Thymus (tissue), 11 donors: ENCODE results near the gene CD8B2. TPM values are rescaled to one million over a fixed set of nuclear protein-coding genes. Genes with fewer than 3 reads are reported as not detected.
"Not testable (repeated sequence)": the region's sequence is repeated elsewhere in the genome, so short reads cannot be mapped to it uniquely, and the experiment has no call there.

Experiments
- DNase-seq, 9 donors: peaks; one replicate each; pipeline ENCODE4 v3.0.0-alpha.2; 2013; ENCODE audit warnings: low spot score in 9 of 9, low read depth in 6 of 9, missing footprints in 1 of 9
- H3K27ac ChIP-seq, 2 donors: one replicate each; pipeline ENCODE4 v1.5.1; 2013; ENCODE audit warnings: control low read depth in 1 of 2, low read depth in 1 of 2, low read length in 1 of 2, mild to moderate bottlenecking in 1 of 2, moderate library complexity in 1 of 2
- H3K27me3 ChIP-seq, 2 donors: one replicate each; pipeline ENCODE4 v1.5.1; 2013; ENCODE audit warnings: low read length in 1 of 2; ENCODE audit not compliant: control insufficient read depth in 2 of 2, insufficient read depth in 1 of 2
- H3K36me3 ChIP-seq, 2 donors: one replicate each; pipeline ENCODE4 v1.5.1; 2013; ENCODE audit warnings: low read length in 1 of 2, mild to moderate bottlenecking in 1 of 2, moderate library complexity in 1 of 2; ENCODE audit not compliant: control insufficient read depth in 2 of 2, insufficient read depth in 2 of 2
- H3K4me1 ChIP-seq, 2 donors: one replicate each; pipeline ENCODE4 v1.5.1; 2013; ENCODE audit warnings: low read length in 2 of 2; ENCODE audit not compliant: control insufficient read depth in 2 of 2, insufficient read depth in 2 of 2
- H3K4me3 ChIP-seq, 2 donors: one replicate each; pipeline ENCODE4 v1.5.1; 2013; ENCODE audit warnings: low read length in 2 of 2, control low read depth in 1 of 2, mild to moderate bottlenecking in 1 of 2
- H3K9me3 ChIP-seq, 2 donors: one replicate each; pipeline ENCODE4 v1.5.1; 2013; ENCODE audit warnings: low read length in 1 of 2, mild to moderate bottlenecking in 1 of 2; ENCODE audit not compliant: control insufficient read depth in 2 of 2, insufficient read depth in 1 of 2
- WGBS: extraction: QIAGEN DNeasy Blood & Tissue Kit; methylation state at CpG from one replicate; pipeline ENCODE4 v1.1.7; 2013; 5-methylcytosine and 5-hydroxymethylcytosine counted together
- polyA plus RNA-seq: library from polyadenylated mRNA; stranded (reverse); fragments of 200-250 nt; gene quantifications from one replicate; pipeline ENCODE4 v1.2.3, GENCODE V29; 2013
- total RNA-seq: library from RNA; stranded (reverse); fragments of 120-200 nt; gene quantifications from one replicate; pipeline ENCODE4 v1.2.4, GENCODE V29; 2013
- donor health status: healthy.

CD8B2 gene
- total and polyA plus RNA-seq, 2 donors = 6.3 to 22.1 TPM

DNA sequence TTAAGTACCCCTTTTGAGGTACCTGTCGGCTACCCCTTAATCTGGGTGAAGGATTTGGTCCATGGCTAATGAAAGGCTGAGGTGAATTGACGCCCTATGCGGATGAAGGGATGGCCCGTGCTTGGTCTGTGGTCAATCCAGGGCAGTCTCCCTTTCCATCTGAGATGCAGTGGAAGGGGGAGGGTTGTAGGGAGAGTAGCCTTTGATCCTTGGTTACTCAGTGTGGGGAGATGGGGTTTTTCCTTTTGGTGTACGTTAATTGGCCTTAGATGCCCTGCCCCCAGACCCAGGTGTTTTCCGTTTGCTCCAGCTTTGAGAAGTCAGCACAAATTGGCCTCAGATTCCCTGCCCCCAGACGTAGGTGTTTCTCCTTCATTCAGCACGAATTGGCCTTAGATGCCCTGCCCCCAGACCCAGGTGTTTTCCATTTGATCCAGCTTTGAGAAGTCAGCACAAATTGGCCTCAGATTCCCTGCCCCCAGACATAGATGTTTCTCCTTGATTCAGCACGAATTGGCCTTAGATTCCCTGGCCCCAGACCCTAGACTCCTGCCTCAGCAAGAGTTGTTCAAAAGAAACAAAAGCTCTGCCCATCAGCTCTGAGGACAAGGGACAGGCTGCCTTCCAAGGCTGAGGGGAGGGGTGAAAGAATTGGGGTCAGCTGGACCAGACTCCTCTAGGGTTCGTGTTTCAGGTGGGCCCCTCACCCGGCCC is 21.7 kb downstream of the CD8B2 start:
- H3K9me3 ChIP-seq, H3K36me3 ChIP-seq, H3K27me3 ChIP-seq, H3K4me3 ChIP-seq, DNase-seq, H3K27ac ChIP-seq: not testable (repeated sequence)
- peaks cover 3 to 26% of the 10 kb centered on the region in 2 donors for H3K4me1 ChIP-seq
- 86% methylated on average over 9 of the region's 11 CpGs for WGBS

DNA sequence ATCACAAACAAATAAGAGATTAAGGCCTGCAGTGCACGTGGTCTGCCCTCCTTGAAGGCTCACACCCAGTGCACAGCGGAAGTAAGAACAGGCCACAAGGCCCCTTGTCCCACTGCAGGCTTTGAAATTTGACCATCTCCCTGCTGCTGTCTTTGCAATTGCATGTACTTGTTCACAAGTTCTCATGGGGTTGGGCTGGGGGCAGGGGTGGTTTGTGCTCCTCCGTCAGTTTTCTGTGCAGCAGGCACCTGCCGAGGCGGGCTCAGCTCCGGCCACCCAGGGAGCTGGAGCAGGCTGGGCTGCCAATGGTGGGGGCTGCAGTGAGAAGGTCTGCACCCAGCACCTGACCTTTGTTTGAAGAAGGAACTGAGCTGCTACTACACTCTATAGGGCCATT is 22.2 kb downstream of the CD8B2 start:
- not testable (repeated sequence) for H3K4me3 ChIP-seq, H3K27ac ChIP-seq, H3K36me3 ChIP-seq, H3K27me3 ChIP-seq, DNase-seq, H3K9me3 ChIP-seq
- WGBS = 85% methylated on average over 6 of the region's 6 CpGs
- H3K4me1 ChIP-seq = peaks cover 3 to 26% of the 10 kb centered on the region in 2 donors

DNA sequence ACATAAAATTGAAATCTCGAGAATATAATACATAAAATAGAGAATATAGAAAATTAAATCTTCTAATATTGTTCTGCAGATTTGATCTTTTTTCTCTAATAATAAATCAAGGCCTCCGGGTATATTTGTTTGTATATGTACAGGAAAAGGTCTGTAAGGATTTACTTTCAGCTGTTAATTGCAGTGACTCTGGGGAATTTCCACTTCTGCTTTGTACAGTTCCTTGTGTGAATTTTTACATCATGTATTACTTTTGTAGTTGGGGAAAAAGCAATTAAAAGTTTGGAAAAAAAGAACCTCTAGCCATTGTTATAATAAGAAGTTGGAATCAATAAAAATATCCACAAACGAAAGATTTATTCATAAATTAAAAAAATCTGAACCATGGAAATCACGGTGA is 23.6 kb downstream of the CD8B2 start:
- not testable (repeated sequence) for H3K4me3 ChIP-seq

DNA sequence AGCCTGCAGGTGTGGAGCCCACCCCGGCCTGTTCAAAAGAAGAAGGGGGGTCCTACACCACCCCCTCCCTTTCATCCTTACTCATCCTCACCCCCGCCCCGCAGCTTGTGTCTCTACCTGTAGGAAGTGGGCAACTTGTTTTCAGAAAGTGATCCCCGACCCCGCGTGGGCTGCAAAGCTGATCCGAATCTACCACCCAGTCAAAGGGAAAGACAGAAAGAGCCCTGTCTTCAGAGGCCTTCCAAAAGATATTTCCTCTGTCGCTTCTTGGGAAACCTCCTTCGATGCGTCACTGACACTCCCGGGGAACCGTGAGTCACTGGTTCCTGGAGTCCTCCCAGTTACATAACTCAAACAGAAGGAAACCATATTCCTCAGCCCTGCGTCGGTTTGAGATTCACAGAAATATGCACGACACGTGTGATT is 24.3 kb downstream of the CD8B2 start:
- H3K9me3 ChIP-seq, H3K36me3 ChIP-seq, H3K27me3 ChIP-seq, H3K4me3 ChIP-seq, H3K27ac ChIP-seq: not testable (repeated sequence)
- WGBS = 35% methylated on average over 11 of the region's 16 CpGs
- H3K4me1 ChIP-seq = peaks cover 3 to 26% of the 10 kb centered on the region in 2 donors
- DNase-seq = peak in 1 of 9 donors; percentile 24

More for the DNA sequence above, 23.6 kb downstream of the CD8B2 start:
- H3K4me1 ChIP-seq = peaks cover 3 to 26% of the 10 kb centered on the region in 2 donors
- H3K9me3 ChIP-seq, DNase-seq, H3K36me3 ChIP-seq, H3K27me3 ChIP-seq, H3K27ac ChIP-seq: not testable (repeated sequence)
- WGBS = 69% methylated on average over 4 of the region's 4 CpGs

DNA sequence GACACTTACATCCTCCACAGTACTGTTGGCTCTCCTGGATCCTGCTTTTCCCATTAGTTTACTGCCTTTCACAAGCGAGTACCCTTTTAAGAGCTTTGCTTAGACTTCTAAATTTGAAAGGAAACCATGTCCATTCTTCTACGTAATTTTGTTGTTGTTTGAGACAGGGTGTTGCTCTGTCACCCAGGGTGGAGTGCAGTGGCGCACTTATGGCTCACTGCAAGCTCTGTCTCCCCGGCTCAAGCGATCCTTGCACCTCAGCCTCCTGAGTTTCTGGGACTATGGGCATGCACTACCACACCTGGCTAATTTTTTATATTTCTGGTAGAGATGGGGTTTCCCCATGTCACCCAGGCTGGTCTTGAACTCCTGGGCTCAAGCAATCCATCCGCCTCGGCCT is 24.8 kb downstream of the CD8B2 start:
- not testable (repeated sequence) for H3K36me3 ChIP-seq, H3K27ac ChIP-seq, H3K4me3 ChIP-seq, DNase-seq, H3K27me3 ChIP-seq, H3K9me3 ChIP-seq
- H3K4me1 ChIP-seq = peaks cover 3 to 24% of the 10 kb centered on the region in 2 donors
- 95% methylated on average over 7 of the region's 7 CpGs for WGBS

DNA sequence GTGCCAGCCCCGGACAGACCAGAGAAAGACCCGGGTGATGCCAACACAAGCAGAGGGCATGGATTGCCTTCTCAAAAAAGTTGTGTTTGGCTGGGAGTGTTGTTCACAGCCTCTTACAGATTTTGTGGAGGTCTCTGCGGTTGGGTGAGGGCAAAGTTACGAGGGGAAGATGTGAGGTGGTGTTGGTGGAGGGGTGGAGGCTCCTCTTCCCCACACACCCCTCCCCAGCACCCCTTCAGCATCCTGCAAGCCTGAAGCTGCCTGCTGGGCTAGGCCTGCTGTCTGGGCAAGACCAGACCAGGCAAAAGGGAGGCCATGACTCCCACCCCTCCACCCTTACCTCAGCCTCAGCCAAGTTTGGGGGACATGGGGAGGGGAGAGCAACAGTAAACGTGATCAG is 26.2 kb downstream of the CD8B2 start:
- not testable (repeated sequence) for H3K36me3 ChIP-seq, H3K27ac ChIP-seq, H3K9me3 ChIP-seq, DNase-seq, H3K4me3 ChIP-seq, H3K27me3 ChIP-seq
- 92% methylated on average over 3 of the region's 5 CpGs for WGBS
- H3K4me1 ChIP-seq = peaks cover 3 to 23% of the 10 kb centered on the region in 2 donors

DNA sequence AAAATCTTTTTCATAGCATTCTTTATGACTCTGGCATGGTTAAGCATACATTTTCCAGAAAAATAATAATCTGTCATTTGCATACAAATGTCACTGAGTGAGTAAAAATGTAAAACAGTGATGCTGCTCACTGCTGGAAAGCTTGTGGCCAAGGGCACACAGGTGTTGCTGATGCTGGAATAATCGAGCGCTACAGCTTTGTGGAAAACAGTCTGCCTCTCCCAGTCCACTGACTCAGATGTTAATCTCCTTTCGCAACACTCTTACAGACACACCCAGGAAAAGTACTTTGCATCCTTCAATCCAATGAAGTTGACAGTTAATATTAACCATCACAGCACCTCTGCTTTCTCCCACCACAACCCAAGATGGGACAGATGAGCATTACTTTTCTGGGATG is 27.7 kb downstream of the CD8B2 start:
- H3K9me3 ChIP-seq, H3K27ac ChIP-seq, H3K27me3 ChIP-seq, H3K36me3 ChIP-seq, DNase-seq, H3K4me3 ChIP-seq: not testable (repeated sequence)
- peaks cover 3 to 16% of the 10 kb centered on the region in 2 donors for H3K4me1 ChIP-seq
- 79% methylated on average over 3 of the region's 3 CpGs for WGBS

DNA sequence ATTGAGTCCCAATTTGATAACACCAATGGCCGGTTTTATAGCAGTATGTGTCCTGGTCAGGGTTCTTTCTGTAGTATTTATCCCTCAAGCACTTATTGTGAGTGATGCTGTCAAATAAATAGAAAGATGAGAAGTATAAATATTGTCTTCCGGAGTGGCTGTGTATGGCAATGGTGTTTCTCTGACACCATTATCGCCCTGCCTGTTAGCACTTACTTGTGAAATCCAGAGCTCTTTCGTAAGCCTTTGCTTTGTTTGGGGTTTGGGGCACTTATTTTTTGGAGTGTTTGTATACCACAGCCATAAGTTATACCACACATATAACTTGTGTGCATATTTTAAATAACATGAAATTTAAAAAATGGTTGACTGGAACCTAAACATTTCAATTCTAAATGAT is 29.3 kb downstream of the CD8B2 start:
- WGBS = 98% methylated on average over 4 of the region's 4 CpGs

DNA sequence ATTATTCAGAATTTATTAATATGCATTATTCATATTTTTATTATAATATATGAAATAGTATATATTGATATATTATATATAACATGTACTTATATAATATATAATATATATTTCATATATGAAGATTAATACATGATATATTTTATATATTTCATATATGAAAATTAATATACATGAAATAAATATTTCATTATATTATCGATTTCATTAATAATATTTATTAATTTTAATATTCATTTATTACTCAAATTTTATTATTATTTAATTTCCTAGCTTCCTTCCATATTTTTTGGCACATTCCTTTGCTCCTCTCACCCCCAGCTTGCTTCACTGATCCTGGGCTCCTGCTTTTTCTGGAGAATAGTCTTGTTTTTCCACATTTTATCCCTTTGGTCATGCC is 29.7 kb downstream of the CD8B2 start:
- H3K4me3 ChIP-seq = no peak overlapping the region
- H3K36me3 ChIP-seq = no peaks in the 10 kb centered on the region
- H3K27ac ChIP-seq = no peak overlapping the region
- no peaks in the 10 kb centered on the region for H3K9me3 ChIP-seq
- DNase-seq = no peak
- H3K27me3 ChIP-seq = no peaks in the 10 kb centered on the region
- H3K4me1 ChIP-seq = peaks cover 3 to 6% of the 10 kb centered on the region in 2 donors
- WGBS = 96% methylated on average over 1 of the region's 1 CpG

More for the DNA sequence above, 29.3 kb downstream of the CD8B2 start:
- no peak overlapping the region for H3K4me3 ChIP-seq
- no peaks in the 10 kb centered on the region for H3K27me3 ChIP-seq
- H3K36me3 ChIP-seq = no peaks in the 10 kb centered on the region
- no peak overlapping the region for H3K27ac ChIP-seq
- DNase-seq = no peak
- peaks cover 3 to 9% of the 10 kb centered on the region in 2 donors for H3K4me1 ChIP-seq
- H3K9me3 ChIP-seq = no peaks in the 10 kb centered on the region
